Stimulated activated CD8-positive, alpha-beta memory T cell treated with anti-CD3 and anti-CD28 coated beads, Interleukin-7, amount 100 ng/mL, for 48 hours (primary cell): ENCODE results near the gene PDLIM7.

ENCODE experiments used
- DNase-seq, 2 donors: peaks; one replicate each; pipeline ENCODE4 v3.0.0-alpha.2; 2020; ENCODE audit warnings: low read depth in 1 of 2; ENCODE audit errors: extremely low read depth in 1 of 2

Gene PDLIM7

GRCh38 chr5:177475563-177476427 lies 21.6 kb downstream of the PDLIM7 start:
- DNase-seq, result no peak

GRCh38 chr5:177474846-177475562 lies 22.4 kb downstream of the PDLIM7 start:
- no peak for DNase-seq

- no peak for DNase-seq
Observed at GRCh38 chr5:177474002-177474476, 23.4 kb downstream of the PDLIM7 start.

GRCh38 chr5:177473443-177474001 lies 23.9 kb downstream of the PDLIM7 start, which contains the start of gene DBN1:
TSS of gene DBN1 (minus strand) at chr5:177473634. CDS start at chr5:177473521, 113 bp downstream.
- DNase-seq, result no peak

- DNase-seq, result peak; percentile 78 to 82
Observed at GRCh38 chr5:177472460-177473442, 24.7 kb downstream of the PDLIM7 start.

GRCh38 chr5:177471610-177472356 lies 25.6 kb downstream of the PDLIM7 start:
- peak; percentile 60 to 77 for DNase-seq

GRCh38 chr5:177470759-177471536 lies 26.5 kb downstream of the PDLIM7 start:
- DNase-seq, result no peak

- DNase-seq, result no peak
Observed at GRCh38 chr5:177469750-177470525, 27.5 kb downstream of the PDLIM7 start.

- no peak for DNase-seq
Observed at GRCh38 chr5:177468685-177469628, 28.4 kb downstream of the PDLIM7 start.

- DNase-seq, result no peak
Observed at GRCh38 chr5:177468329-177468684, 29.1 kb downstream of the PDLIM7 start.

- no peak for DNase-seq
Observed at GRCh38 chr5:177467436-177467835, 30.0 kb downstream of the PDLIM7 start.

GRCh38 chr5:177466861-177467260 lies 30.5 kb downstream of the PDLIM7 start:
- DNase-seq, result no peak

- DNase-seq, result no peak
Observed at GRCh38 chr5:177465044-177465443, 32.4 kb downstream of the PDLIM7 start.

- no peak for DNase-seq
Observed at GRCh38 chr5:177462021-177462670, 35.3 kb downstream of the PDLIM7 start.

GRCh38 chr5:177459819-177460628 lies 37.4 kb downstream of the PDLIM7 start:
- DNase-seq, result no peak

- DNase-seq, result no peak
Observed at GRCh38 chr5:177459357-177459756, 38.0 kb downstream of the PDLIM7 start.
